HepG2 (cell line): ENCODE results near the gene PARN. TPM values are rescaled to one million over a fixed set of nuclear protein-coding genes. Genes with fewer than 3 reads are reported as not detected.

Source experiments
- ADNP ChIP-seq: sonication (generic); formaldehyde crosslinking; IDR thresholded peaks from 2 replicates; pipeline ENCODE4 v1.4.0; 2020; ENCODE audit warnings: missing genetic modification reagents
- CCDC6 ChIP-seq: sonication (generic); formaldehyde crosslinking; IDR thresholded peaks from 2 replicates; pipeline ENCODE4 v1.8.1; 2022; ENCODE audit warnings: mild to moderate bottlenecking, missing genetic modification reagents, moderate library complexity
- CREM ChIP-seq, 2 experiments: sonication (generic) in 1 of 2; formaldehyde crosslinking in 1 of 2; IDR thresholded peaks; 2 replicates each; pipeline versions ENCODE4 v1.4.0 to v1.6.1; 2016 to 2020; ENCODE audit warnings: antibody characterized with exemption in 1 of 2, mild to moderate bottlenecking in 1 of 2, missing genetic modification reagents in 1 of 2
- EEA1 ChIP-seq: sonication (generic); formaldehyde crosslinking; IDR thresholded peaks from 2 replicates; pipeline ENCODE4 v1.5.1; 2020; ENCODE audit warnings: mild to moderate bottlenecking, missing genetic modification reagents, borderline replicate concordance
- IRX3 ChIP-seq: sonication (generic); formaldehyde crosslinking; IDR thresholded peaks from 2 replicates; pipeline ENCODE4 v1.8.1; 2023; ENCODE audit warnings: mild to moderate bottlenecking, low read depth, missing genetic modification reagents, borderline replicate concordance
- JUND ChIP-seq: sonication (generic); formaldehyde crosslinking; IDR thresholded peaks from 2 replicates; pipeline ENCODE4 v1.8.0; 2022; ENCODE audit warnings: mild to moderate bottlenecking, missing genetic modification reagents
- MAZ ChIP-seq, 2 experiments: sonication (generic) in 1 of 2; formaldehyde crosslinking in 1 of 2; IDR thresholded peaks; 2 replicates each; pipeline versions ENCODE4 v1.5.0 to v1.6.1; 2012 to 2020; ENCODE audit warnings: low read depth in 2 of 2, mild to moderate bottlenecking in 2 of 2, borderline replicate concordance in 1 of 2, improper control_type of control experiment in 1 of 2, low read length in 1 of 2, missing genetic modification reagents in 1 of 2, moderate library complexity in 1 of 2
- MNT ChIP-seq: fragments of 450-650 bp; IDR thresholded peaks from 2 replicates; pipeline ENCODE4 v1.6.1; 2016
- MZF1 ChIP-seq: sonication (generic); formaldehyde crosslinking; IDR thresholded peaks from 2 replicates; pipeline ENCODE4 v1.8.1; 2023; ENCODE audit warnings: mild to moderate bottlenecking, missing genetic modification reagents, borderline replicate concordance
- PITX1 ChIP-seq: sonication (generic); formaldehyde crosslinking; IDR thresholded peaks from 2 replicates; pipeline ENCODE4 v1.5.1; 2020; ENCODE audit warnings: mild to moderate bottlenecking, missing genetic modification reagents
- RFX5 ChIP-seq: IDR thresholded peaks from 2 replicates; pipeline ENCODE4 v1.6.1; 2011; ENCODE audit warnings: low read depth, low read length, improper control_type of control experiment
- SALL1 ChIP-seq: sonication (generic); formaldehyde crosslinking; IDR thresholded peaks from 2 replicates; pipeline ENCODE4 v1.8.0; 2022; ENCODE audit warnings: mild to moderate bottlenecking, missing genetic modification reagents
- SNAI1 ChIP-seq: sonication (generic); formaldehyde crosslinking; IDR thresholded peaks from 2 replicates; pipeline ENCODE4 v1.5.0; 2020; ENCODE audit warnings: mild to moderate bottlenecking, missing genetic modification reagents, borderline replicate concordance
- SP5 ChIP-seq: IDR thresholded peaks from 2 replicates; pipeline ENCODE4 v1.6.1; 2016; ENCODE audit warnings: low read depth, borderline replicate concordance
- TGIF2 ChIP-seq: IDR thresholded peaks from 2 replicates; pipeline ENCODE4 v1.6.1; 2016; ENCODE audit warnings: control low read depth, missing compliant biosample characterization
- YEATS4 ChIP-seq: sonication (generic); formaldehyde crosslinking; IDR thresholded peaks from 2 replicates; pipeline ENCODE4 v1.4.0; 2020; ENCODE audit warnings: missing genetic modification reagents, borderline replicate concordance
- ZBTB43 ChIP-seq: sonication (generic); formaldehyde crosslinking; conservative IDR thresholded peaks from 2 replicates; pipeline ENCODE4 v1.4.0; 2020; ENCODE audit warnings: missing genetic modification reagents
- ZBTB7B ChIP-seq: sonication (generic); formaldehyde crosslinking; IDR thresholded peaks from 2 replicates; pipeline ENCODE4 v1.4.0; 2020; ENCODE audit warnings: missing genetic modification reagents
- ZNF30 ChIP-seq: sonication (generic); formaldehyde crosslinking; IDR thresholded peaks from 2 replicates; pipeline ENCODE4 v1.5.0; 2020; ENCODE audit warnings: mild to moderate bottlenecking, missing genetic modification reagents
- ZNF350 ChIP-seq: sonication (generic); formaldehyde crosslinking; IDR thresholded peaks from 2 replicates; pipeline ENCODE4 v1.4.0; 2020; ENCODE audit warnings: mild to moderate bottlenecking, low read depth, missing genetic modification reagents, borderline replicate concordance
- ZNF430 ChIP-seq: sonication (generic); formaldehyde crosslinking; IDR thresholded peaks from 2 replicates; pipeline ENCODE4 v1.9.0; 2021; ENCODE audit warnings: mild to moderate bottlenecking, missing genetic modification reagents
- ZNF775 ChIP-seq: sonication (generic); formaldehyde crosslinking; IDR thresholded peaks from 2 replicates; pipeline ENCODE4 v1.4.0; 2020; ENCODE audit warnings: missing genetic modification reagents, mild to moderate bottlenecking, moderate library complexity, borderline replicate concordance
- ZSCAN22 ChIP-seq: sonication (generic); formaldehyde crosslinking; IDR thresholded peaks from 2 replicates; pipeline ENCODE4 v1.4.0; 2020; ENCODE audit warnings: mild to moderate bottlenecking, missing genetic modification reagents
- polyA plus RNA-seq, 8 experiments: library from polyadenylated mRNA; depleted of rRNA in 3 of 8; stranded (reverse) in 7 of 8; unstranded in 1 of 8; fragments of >200 nt; fragmentation: Illumina TruSeq in 4 of 8; extraction: Trizol in 4 of 8; gene quantifications; 2 replicates each; pipeline versions ENCODE4 v1.2.1 to v1.2.3, GENCODE V29; 2011 to 2016; ENCODE audit warnings: low read depth in 4 of 8, missing spikeins in 1 of 8, mixed read lengths in 1 of 8; ENCODE audit not compliant: insufficient read depth in 1 of 8
- total RNA-seq, 5 experiments: library from RNA; depleted of rRNA; stranded (reverse); fragments of >200 nt; fragmentation: Illumina TruSeq; extraction: Trizol; gene quantifications; 2 replicates each; pipeline ENCODE4 v1.2.3, GENCODE V29; 2016; ENCODE audit warnings: low read depth in 1 of 5
- TF ChIP-seq, protein P1 (sequence below): sonication (generic); formaldehyde crosslinking; IDR thresholded peaks from 2 replicates; pipeline ENCODE4 v1.4.0; 2020; ENCODE audit warnings: low read depth, missing genetic modification reagents

The PARN gene
- total and polyA plus RNA-seq, 2 of the 13 experiments (the other 11 are each of a cell fraction or from before 2014, with no cell fraction given), result 13.3 to 47.6 TPM

GRCh38 chr16:14420721-14421488 is 209.2 kb downstream of the PARN start (continued):
- TF ChIP-seq ZBTB43 (no peak), RFX5 (no peak), IRX3 (no peak), SP5 (CRISPR knock-in tag) (no peak), CCDC6 (CRISPR knock-in tag) (no peak), ZNF30 (CRISPR knock-in tag) (no peak), TGIF2 (CRISPR knock-in tag) (peak; percentile 90), MZF1 (CRISPR knock-in tag) (no peak), ZBTB7B (CRISPR knock-in tag) (no peak), JUND (CRISPR knock-in tag) (no peak), PITX1 (no peak; the same call in 1 of the 2 replicates), ZNF350 (no peak), CREM (IDR thresholded peaks at IDR 0.05) (no peak), CREM (CRISPR knock-in tag; IDR thresholded peaks at IDR 0.05) (no peak), ADNP (CRISPR knock-in tag) (no peak), ZNF430 (CRISPR knock-in tag) (0 out of 2 replicates have a peak, but pooled peaks have one; percentile 17), MAZ (IDR thresholded peaks at IDR 0.05; ENCODE audit: borderline replicate concordance, low read depth, low read length) (no peak), MAZ (CRISPR knock-in tag; IDR thresholded peaks at IDR 0.05; ENCODE audit: low read depth) (no peak), EEA1 (CRISPR knock-in tag) (no peak), ZNF775 (CRISPR knock-in tag) (no peak), ZSCAN22 (CRISPR knock-in tag) (no peak), YEATS4 (peak; percentile 22; the same call in 1 of the 2 replicates), SNAI1 (CRISPR knock-in tag) (no peak), SALL1 (CRISPR knock-in tag) (peak; percentile 71; the same call in 1 of the 2 replicates), MNT (no peak)
- TF ChIP-seq, protein P1, sequence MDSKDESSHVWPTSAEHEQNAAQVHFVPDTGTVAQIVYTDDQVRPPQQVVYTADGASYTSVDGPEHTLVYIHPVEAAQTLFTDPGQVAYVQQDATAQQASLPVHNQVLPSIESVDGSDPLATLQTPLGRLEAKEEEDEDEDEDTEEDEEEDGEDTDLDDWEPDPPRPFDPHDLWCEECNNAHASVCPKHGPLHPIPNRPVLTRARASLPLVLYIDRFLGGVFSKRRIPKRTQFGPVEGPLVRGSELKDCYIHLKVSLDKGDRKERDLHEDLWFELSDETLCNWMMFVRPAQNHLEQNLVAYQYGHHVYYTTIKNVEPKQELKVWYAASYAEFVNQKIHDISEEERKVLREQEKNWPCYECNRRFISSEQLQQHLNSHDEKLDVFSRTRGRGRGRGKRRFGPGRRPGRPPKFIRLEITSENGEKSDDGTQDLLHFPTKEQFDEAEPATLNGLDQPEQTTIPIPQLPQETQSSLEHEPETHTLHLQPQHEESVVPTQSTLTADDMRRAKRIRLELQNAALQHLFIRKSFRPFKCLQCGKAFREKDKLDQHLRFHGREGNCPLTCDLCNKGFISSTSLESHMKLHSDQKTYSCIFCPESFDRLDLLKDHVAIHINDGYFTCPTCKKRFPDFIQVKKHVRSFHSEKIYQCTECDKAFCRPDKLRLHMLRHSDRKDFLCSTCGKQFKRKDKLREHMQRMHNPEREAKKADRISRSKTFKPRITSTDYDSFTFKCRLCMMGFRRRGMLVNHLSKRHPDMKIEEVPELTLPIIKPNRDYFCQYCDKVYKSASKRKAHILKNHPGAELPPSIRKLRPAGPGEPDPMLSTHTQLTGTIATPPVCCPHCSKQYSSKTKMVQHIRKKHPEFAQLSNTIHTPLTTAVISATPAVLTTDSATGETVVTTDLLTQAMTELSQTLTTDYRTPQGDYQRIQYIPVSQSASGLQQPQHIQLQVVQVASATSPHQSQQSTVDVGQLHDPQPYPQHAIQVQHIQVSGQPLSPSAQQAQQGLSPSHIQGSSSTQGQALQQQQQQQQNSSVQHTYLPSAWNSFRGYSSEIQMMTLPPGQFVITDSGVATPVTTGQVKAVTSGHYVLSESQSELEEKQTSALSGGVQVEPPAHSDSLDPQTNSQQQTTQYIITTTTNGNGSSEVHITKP (CRISPR knock-in tag), result no peak
